Measurements from ENCODE around the gene DPT.

The DPT gene

DNA sequence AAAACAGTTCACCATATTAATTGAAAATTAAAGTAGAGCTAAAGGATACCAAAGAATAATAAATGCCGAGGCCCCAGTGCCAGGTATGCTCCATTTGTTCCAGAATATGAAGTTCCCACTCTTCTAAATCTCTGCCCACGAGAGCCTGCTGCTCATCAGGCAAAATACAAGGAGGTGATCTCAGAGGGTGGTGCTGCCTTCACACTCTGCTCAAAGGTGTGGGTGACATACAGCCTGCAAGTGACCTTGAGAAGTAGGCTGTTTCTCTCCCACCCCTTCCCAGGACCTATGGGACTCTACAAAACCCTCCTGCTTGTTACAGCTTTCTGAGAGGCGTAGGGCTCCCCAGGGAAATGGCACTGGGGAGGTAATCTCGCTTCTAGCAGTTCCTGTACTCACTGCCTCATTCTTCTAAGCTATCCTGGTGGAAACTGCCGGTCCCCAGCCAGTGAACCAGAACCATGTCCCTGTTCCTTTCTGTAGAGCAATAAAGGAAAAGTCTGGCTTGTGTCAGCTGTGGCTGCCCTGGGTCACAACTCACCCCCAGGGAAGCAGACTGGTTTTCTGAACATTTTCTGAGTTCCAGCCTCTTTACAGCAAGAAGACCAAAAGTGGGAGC is 26.9 kb upstream of the DPT start:
- FAIRE-seq: no peak
- no peak for DNase-seq (ENCODE audit: insufficient read length, low spot score)
- no peak for TF ChIP-seq POLR2A (IDR thresholded peaks at IDR 0.05; ENCODE audit: low read depth, low read length)

DNA sequence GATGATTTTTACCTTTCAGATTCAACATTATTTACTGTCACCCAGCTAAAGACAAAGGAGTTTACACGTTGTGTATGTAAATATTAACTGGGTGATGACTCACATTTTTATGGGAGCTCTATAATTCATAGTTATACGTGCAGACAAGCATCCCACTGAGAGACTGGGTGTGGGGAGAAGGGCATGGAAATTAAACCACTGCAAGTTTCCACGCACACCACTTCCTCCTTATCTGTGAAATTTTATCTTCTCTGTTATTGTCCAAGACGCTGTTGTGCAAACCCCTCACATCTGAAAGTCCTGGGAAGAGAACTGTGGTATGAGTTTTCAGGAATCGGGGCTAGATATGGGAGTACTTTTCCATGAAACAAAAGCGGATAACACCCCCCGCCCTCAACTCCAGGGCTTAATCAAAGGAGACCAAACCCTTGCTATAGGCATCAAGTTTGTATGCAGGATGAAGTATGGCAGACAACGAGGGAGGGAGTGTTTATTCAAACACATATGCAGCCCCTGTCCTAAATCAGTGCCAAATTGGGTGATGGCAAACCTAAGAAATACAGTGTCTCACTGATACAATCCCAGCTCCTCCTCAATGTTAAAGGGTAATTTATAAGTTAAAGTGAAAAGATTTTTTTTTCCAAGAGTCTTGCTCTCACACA is 23.3 kb upstream of the DPT start:
- no peak for TF ChIP-seq POLR2A (IDR thresholded peaks at IDR 0.05; ENCODE audit: low read depth, low read length)
- DNase-seq (ENCODE audit: insufficient read length, low spot score) (no peak), FAIRE-seq (no peak)

DNA sequence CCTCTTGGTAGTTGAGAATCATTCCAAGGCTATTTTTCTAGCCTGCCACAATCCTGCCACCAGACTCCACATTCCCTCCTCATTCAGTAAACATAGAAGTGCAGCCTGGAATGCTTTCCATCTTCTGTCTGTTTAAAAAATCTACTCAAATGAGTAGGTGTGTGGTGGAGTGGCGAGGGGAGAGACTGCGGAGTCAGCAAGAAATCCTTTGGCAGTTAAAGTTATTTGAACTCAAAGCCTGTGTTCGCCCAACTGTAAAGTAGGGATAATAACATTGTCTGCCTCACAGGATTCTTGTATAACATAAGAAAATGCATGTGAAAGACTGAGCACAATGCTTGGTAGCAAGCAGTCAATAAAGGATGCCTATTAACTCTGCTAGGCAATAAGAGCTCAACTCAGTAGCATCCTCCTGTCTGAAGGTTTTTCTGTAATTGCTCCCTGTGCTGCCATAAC is 22.2 kb upstream of the DPT start:
- DNase-seq (ENCODE audit: insufficient read length, low spot score): no peak

DNA sequence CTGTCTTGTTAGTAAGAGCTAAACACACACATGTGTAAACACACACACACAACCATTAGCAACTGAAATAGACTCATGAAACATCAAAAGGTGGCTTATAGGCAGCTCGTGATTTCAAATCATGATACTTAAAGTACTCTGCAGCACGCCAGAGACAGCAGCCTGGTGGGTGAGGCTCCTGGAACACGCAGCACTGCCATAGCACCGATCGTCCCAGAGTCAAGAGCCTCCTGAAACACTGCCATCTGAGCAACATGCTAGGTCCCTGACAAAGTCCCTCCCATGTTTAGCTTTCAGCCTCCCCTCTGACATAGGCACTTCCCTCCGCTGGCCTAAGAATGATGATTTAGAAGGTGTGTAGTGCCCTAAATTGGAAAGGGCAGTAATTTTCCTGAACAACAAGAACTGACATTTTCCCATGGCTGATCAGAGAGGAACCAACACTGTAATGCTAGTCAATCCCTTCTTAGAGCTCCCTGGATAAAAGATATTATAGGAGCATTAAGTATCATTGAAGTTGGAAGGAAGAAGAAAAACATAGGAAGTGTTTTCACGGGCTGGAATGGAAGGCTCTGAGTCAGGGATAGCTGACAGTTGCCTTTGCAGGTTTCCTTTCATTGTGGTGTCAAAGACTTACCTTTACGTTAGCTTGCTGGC is 14.1 kb upstream of the DPT start:
- DNase-seq (ENCODE audit: insufficient read length, low spot score) (no peak), FAIRE-seq (no peak)
- no peak for TF ChIP-seq POLR2A (IDR thresholded peaks at IDR 0.05; ENCODE audit: low read depth, low read length)

More for the DNA sequence above, 22.2 kb upstream of the DPT start:
- no peak for TF ChIP-seq POLR2A (IDR thresholded peaks at IDR 0.05; ENCODE audit: low read depth, low read length)
- no peak for FAIRE-seq

DNA sequence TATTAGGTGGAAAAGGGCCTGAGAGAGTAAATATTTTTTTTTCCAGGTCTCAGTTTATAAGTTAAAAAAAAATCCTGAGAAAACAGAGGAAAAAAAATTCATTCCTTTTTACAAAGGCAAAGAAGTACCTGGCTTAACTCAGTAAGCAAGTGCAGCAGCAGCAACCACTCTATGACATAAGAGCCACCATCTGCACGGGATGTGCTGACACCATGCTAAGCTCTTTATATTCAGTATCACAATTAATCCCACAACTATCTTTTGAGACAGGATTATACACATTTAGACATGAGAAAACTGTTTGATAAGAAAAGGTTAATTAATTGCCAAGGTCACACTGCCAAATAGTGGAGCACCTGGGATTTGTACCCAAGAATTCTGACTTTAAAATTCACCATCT is 13.4 kb upstream of the DPT start:
- DNase-seq (ENCODE audit: insufficient read length, low spot score): no peak
- no peak for TF ChIP-seq POLR2A (IDR thresholded peaks at IDR 0.05; ENCODE audit: low read depth, low read length)
- no peak for FAIRE-seq

DNA sequence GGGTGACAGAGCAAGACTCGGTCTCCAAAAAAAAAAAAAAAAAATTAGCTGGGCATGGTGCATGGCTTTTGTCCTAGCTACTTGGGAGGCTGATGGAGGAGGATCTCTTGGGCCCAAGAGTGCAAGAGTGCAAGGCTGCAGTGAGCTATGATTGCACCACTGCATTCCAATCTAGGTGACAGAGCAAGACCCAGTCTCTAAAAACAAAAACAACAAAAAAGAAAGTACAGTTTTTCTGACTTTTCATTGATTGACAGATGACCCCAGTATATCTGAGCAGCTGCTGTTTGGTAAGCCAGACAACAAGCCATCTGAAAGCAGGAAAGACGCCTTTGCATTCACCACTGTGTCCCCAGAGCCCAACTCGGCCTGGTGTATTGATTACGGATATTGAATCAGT is 10.9 kb upstream of the DPT start:
- DNase-seq (ENCODE audit: insufficient read length, low spot score): no peak
- no peak for FAIRE-seq
- no peak for TF ChIP-seq POLR2A (IDR thresholded peaks at IDR 0.05; ENCODE audit: low read depth, low read length)

DNA sequence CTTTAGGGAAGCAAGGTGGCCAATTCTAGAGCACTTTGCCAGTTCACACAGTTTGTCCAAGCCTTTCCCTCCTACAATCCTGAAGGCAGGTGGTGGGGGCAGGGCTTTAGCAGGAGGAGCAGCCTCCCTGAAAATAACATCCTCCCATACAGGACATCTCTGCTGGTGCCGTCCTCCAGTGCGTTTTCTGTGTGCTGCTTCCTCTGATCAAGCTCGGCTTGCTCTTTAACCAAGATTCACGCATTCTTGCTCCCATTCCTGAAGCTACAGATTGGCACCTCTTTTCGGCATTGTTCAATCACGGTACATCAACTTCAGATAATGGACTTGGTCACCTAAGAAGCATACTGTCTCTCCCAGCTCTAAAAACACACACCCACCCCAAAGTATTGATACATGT is 7.5 kb upstream of the DPT start:
- FAIRE-seq (no peak), DNase-seq (ENCODE audit: insufficient read length, low spot score) (no peak)
- no peak for TF ChIP-seq POLR2A (IDR thresholded peaks at IDR 0.05; ENCODE audit: low read depth, low read length)

DNA sequence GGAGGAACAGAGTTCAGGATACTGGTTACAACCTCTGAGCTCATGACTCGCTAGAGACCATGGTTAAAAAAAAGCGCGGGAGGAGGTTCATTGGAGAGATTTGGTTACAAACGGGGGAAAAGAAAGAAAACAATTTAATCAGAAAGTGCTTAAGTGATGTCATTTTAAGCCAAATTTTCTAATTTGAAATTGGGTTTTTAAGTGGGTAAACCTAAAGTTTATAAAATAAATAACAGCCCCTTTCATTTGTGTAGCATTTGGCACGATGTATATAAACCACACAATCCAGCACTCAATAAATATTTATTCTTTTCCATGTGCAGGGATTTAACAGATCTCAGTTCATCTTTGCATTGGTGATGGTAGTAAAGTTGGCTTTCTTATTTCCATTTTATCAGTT is 7.0 kb upstream of the DPT start:
- DNase-seq (ENCODE audit: insufficient read length, low spot score): no peak
- TF ChIP-seq POLR2A (IDR thresholded peaks at IDR 0.05; ENCODE audit: low read depth, low read length): no peak
- no peak for FAIRE-seq

DNA sequence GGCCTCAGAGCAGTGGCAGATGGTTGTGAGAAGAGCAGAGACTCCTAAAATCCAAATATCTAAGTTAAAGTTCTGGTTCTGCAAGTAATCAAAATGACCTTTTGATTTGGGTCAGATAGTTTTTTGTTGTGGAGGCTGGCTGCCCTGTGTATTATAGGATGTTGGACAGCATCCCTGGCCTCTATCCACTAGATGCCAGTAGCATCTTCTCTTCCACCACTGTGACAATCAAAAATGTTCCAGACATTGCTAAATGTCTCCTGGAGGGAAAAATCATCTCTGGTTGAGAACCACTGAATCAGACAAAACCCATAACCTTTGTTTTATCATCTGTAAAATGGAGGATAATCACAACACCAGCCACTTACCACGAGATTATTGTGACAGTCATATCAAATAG is 5.9 kb upstream of the DPT start:
- DNase-seq (ENCODE audit: insufficient read length, low spot score): no peak
- no peak for FAIRE-seq
- no peak for TF ChIP-seq POLR2A (IDR thresholded peaks at IDR 0.05; ENCODE audit: low read depth, low read length)

DNA sequence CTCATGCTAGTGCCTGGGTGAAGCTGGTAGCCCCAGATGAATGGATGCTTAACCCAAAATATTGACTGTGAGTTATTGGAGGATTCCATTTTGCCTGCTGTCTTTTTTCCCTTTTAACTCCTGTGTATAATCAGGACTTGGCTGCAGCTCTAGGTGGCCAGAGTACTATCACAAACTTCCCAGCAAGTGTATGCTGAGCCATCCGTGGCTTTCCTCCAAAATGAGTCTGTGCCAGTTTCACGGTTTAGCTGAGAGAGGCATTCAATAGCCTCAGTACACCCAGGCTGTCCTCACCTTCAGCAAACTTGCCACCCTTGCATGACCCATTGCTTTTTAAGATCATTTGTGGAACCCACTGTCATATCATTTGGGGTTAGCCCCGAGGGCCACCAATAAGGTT is 5.3 kb upstream of the DPT start:
- FAIRE-seq (no peak), DNase-seq (ENCODE audit: insufficient read length, low spot score) (no peak)
- TF ChIP-seq POLR2A (IDR thresholded peaks at IDR 0.05; ENCODE audit: low read depth, low read length): no peak

DNA sequence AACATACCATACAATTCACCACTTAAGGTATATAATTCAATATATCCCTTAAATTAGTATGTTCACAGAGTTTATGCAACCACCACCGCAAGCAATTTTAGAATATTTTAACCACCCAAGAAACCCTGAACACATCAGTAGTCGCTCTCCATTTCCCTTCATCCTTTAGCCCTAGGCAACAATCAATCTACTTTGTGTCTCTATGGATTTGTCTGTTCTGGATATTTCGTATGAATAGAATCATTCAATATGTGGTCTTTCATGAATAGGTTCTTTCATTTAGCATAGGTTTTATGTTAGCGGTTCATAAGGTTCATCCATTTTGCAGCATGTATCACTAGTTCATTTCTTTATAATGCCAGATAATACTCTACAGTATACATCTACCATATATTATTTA is 4.2 kb upstream of the DPT start:
- FAIRE-seq: no peak
- no peak for TF ChIP-seq POLR2A (IDR thresholded peaks at IDR 0.05; ENCODE audit: low read depth, low read length)
- no peak for DNase-seq (ENCODE audit: insufficient read length, low spot score)

DNA sequence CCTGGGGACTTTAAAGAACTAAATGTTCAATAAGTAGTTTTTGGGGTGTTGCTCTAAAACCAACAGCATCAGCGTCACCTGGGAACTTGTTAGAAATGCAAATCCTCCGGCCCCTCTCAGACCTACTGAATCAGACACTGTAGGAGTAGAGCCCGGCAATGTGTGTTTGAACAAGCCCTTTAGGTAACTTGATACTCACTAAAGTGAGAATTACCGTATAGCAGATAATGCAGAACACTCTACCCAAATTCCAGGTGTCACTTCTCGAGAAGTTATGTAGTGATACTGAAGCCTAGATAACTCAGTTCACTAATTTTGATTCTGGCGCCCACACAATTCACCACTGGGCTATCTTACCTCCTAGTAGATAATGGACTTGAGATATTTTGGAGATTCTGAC is 3.7 kb upstream of the DPT start:
- no peak for TF ChIP-seq POLR2A (IDR thresholded peaks at IDR 0.05; ENCODE audit: low read depth, low read length)
- no peak for FAIRE-seq
- no peak for DNase-seq (ENCODE audit: insufficient read length, low spot score)

DNA sequence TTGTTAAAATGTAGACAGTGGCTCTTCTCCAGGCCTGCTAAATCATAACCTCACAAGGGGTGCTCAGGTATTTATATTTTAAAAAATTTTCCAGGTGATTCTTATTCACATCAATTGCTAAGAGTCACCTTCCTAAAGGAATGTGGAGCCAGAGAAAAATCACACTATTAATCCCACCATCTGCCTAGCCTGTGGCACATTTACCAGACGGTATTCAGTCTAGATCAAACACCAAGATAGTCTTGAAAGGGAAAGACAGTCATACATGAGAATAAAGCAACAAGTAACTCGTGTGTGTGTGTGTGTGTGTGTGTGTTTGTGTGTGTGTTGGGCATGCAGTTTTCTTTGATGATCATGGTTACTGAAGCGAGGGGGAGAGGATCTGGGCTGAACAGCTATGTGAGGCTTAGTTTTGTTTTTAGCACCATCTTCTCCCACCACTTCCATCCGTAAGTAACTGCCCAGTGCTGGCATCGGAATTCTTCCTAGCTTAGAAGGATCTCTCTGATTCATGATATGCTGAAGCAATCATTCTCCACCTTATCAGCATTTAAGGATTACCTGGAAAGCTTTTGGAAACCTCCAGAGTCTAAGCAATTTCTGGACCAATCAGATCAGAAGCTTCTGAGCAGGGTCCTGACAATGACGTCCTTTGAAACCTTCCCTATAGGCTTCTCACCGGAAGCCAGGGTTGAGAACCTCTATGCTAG is 2.4 kb upstream of the DPT start:
- no peak for FAIRE-seq
- no peak for TF ChIP-seq POLR2A (IDR thresholded peaks at IDR 0.05; ENCODE audit: low read depth, low read length)
- no peak for DNase-seq (ENCODE audit: insufficient read length, low spot score)

DNA sequence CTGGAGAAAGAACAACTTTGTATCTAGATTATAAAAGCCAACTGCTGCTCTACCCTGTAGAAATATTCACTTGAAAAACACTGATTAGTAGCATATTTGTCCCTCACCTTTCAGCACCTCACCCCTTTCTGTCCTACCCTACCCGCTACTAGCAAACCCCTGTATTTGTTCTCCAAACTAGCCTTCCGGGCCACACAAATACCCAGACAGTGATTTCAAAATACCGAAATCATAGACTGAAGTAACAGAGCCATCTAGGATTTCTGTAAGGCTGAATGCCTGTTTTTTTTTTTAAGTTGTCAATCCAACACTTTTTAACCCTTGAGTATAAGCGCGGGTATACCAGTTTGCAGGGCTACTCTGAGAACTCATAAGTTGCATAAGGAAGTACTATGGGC is 398 bp upstream of the DPT start:
- TF ChIP-seq POLR2A (IDR thresholded peaks at IDR 0.05; ENCODE audit: low read depth, low read length): no peak
- FAIRE-seq: no peak
- no peak for DNase-seq (ENCODE audit: insufficient read length, low spot score)
